Measurements from ENCODE around the gene EFCAB11. TPM values are rescaled to one million over a fixed set of nuclear protein-coding genes. Genes with fewer than 3 reads are reported as not detected.

EFCAB11 gene
- total and polyA plus RNA-seq, 2 donors (not counting 1 experiment from before 2014, with no cell fraction given): 4.2 to 13.8 TPM

- ChIA-PET CTCF (no interaction called here), POLR2A (interaction anchor here (0.6 kb wide), 1 partner anchor 12 kb away, joined by 8 read pairs; no protein-coding TSS in a partner anchor)
- H3K79me2 ChIP-seq (ENCODE audit: control insufficient read depth, insufficient read depth, low read length): no peaks in the 10 kb centered on the region
- H3K4me1 ChIP-seq (ENCODE audit: control insufficient read depth in 2 of 2, insufficient read depth in 2 of 2, low read length in 2 of 2): no peaks in the 10 kb centered on the region
- H3K4me3 ChIP-seq (ENCODE audit: control extremely low read depth in 1 of 5, extremely low read depth in 1 of 5, insufficient read depth in 1 of 5, low read depth in 2 of 5, low read length in 4 of 5): no peak overlapping the region
- no peak overlapping the region for H3K9ac ChIP-seq (ENCODE audit: low read length)
- H3K4me2 ChIP-seq (replicated peaks; ENCODE audit: low read depth, low read length, poor library complexity, severe bottlenecking): no peak overlapping the region
- DNase-seq: no peak
- H3K36me3 ChIP-seq (replicated peaks in 1 of 2; ENCODE audit: control extremely low read depth in 1 of 2, control insufficient read depth in 1 of 2, extremely low read depth in 1 of 2, insufficient read depth in 2 of 2, low read length in 1 of 2): no peaks in the 10 kb centered on the region
- H4K20me1 ChIP-seq (ENCODE audit: control insufficient read depth, insufficient read depth, low read length, poor library complexity, severe bottlenecking): no peaks in the 10 kb centered on the region
- peaks cover 0 to 9% (median 8%) of the 10 kb centered on the region in 3 donors for H3K9me3 ChIP-seq (ENCODE audit: control extremely low read depth in 1 of 3, control insufficient read depth in 2 of 3, insufficient read depth in 1 of 3, low read length in 2 of 3)
- TF ChIP-seq EZH2 (IDR thresholded peaks at IDR 0.05; ENCODE audit: borderline replicate concordance, insufficient read depth, low read depth, low read length, poor library complexity, severe bottlenecking) (no peak), CTCF (IDR thresholded peaks at IDR 0.05) (no peak)
- no peaks in the 10 kb centered on the region for H3K27me3 ChIP-seq (replicated peaks in 1 of 4; ENCODE audit: control extremely low read depth in 1 of 4, control insufficient read depth in 3 of 4, insufficient read depth in 4 of 4, low read length in 3 of 4)
- H3K27ac Mint-ChIP-seq: no peak overlapping the region
- peaks cover 8% of the 10 kb centered on the region for H3K9me3 Mint-ChIP-seq (ENCODE audit: insufficient read depth)
- H3K4me1 Mint-ChIP-seq: no peaks in the 10 kb centered on the region
- H2AFZ ChIP-seq (ENCODE audit: insufficient read depth, low read depth, low read length, poor library complexity, severe bottlenecking): no peak overlapping the region
- ATAC-seq (ENCODE audit: low read depth): no peak
- intact Hi-C loops (cut with micrococcal nuclease): no loop called here
- H3K27ac ChIP-seq (ENCODE audit: low read length in 2 of 2): no peak overlapping the region
- no peak overlapping the region for H3K4me3 Mint-ChIP-seq
- H3K27me3 Mint-ChIP-seq: no peaks in the 10 kb centered on the region
- no CpG with 5 or more reads among the region's 2 CpGs for WGBS (ENCODE audit: insufficient coverage)
These were observed 207.9 kb downstream of the EFCAB11 start for GRCh38 chr14:89746654-89747053.

GRCh38 chr14:89746135-89746534 is 208.4 kb downstream of the EFCAB11 start:
- intact Hi-C loops (cut with micrococcal nuclease): no loop called here
- ChIA-PET POLR2A (interaction anchor here (0.6 kb wide), 1 partner anchor 11 kb away, joined by 8 read pairs; no protein-coding TSS in a partner anchor), CTCF (no interaction called here)
- ATAC-seq (ENCODE audit: low read depth) (no peak), DNase-seq (no peak)
- Histone ChIP-seq H3K4me3 (ENCODE audit: control extremely low read depth in 1 of 5, extremely low read depth in 1 of 5, insufficient read depth in 1 of 5, low read depth in 2 of 5, low read length in 4 of 5) (no peak overlapping the region), H2AFZ (ENCODE audit: insufficient read depth, low read depth, low read length, poor library complexity, severe bottlenecking) (no peak overlapping the region), H3K27ac (ENCODE audit: low read length in 2 of 2) (no peak overlapping the region), H3K27me3 (replicated peaks in 1 of 4; ENCODE audit: control extremely low read depth in 1 of 4, control insufficient read depth in 3 of 4, insufficient read depth in 4 of 4, low read length in 3 of 4) (no peaks in the 10 kb centered on the region), H3K9ac (ENCODE audit: low read length) (no peak overlapping the region), H3K79me2 (ENCODE audit: control insufficient read depth, insufficient read depth, low read length) (no peaks in the 10 kb centered on the region), H3K36me3 (replicated peaks in 1 of 2; ENCODE audit: control extremely low read depth in 1 of 2, control insufficient read depth in 1 of 2, extremely low read depth in 1 of 2, insufficient read depth in 2 of 2, low read length in 1 of 2) (no peaks in the 10 kb centered on the region), H3K9me3 (ENCODE audit: control extremely low read depth in 1 of 3, control insufficient read depth in 2 of 3, insufficient read depth in 1 of 3, low read length in 2 of 3) (peaks cover 0 to 9% (median 8%) of the 10 kb centered on the region in 3 donors), H3K4me2 (replicated peaks; ENCODE audit: low read depth, low read length, poor library complexity, severe bottlenecking) (no peak overlapping the region), H4K20me1 (ENCODE audit: control insufficient read depth, insufficient read depth, low read length, poor library complexity, severe bottlenecking) (no peaks in the 10 kb centered on the region), H3K4me1 (ENCODE audit: control insufficient read depth in 2 of 2, insufficient read depth in 2 of 2, low read length in 2 of 2) (no peaks in the 10 kb centered on the region)
- TF ChIP-seq EZH2 (IDR thresholded peaks at IDR 0.05; ENCODE audit: borderline replicate concordance, insufficient read depth, low read depth, low read length, poor library complexity, severe bottlenecking) (no peak), CTCF (IDR thresholded peaks at IDR 0.05) (no peak)
- Mint-ChIP-seq H3K27ac (no peak overlapping the region), H3K27me3 (no peaks in the 10 kb centered on the region), H3K9me3 (ENCODE audit: insufficient read depth) (peaks cover 8% of the 10 kb centered on the region), H3K4me3 (no peak overlapping the region), H3K4me1 (no peaks in the 10 kb centered on the region)
- WGBS (ENCODE audit: insufficient coverage): 96% methylated on average over 3 of the region's 7 CpGs

Other genes with a start within 250 kb of the EFCAB11 start
- gene TDP1, start 1.2 kb upstream of the EFCAB11 start, total RNA-seq: 55.9 and 56.8 TPM in 2 replicates
- gene TDP1, start 1.2 kb upstream of the EFCAB11 start, polyA plus RNA-seq: 18.9 and 20.5 TPM in 2 replicates
- not detected in 2 replicates for gene KCNK13, start 107.3 kb upstream of the EFCAB11 start, total RNA-seq
- gene KCNK13, start 107.3 kb upstream of the EFCAB11 start, polyA plus RNA-seq: 0.03 TPM in 1 of 2 replicates, not detected in the other

Measured in B cell (primary cell).